GM21526 (cell line): ENCODE results near the gene ZNF592.

Source experiments
- ATAC-seq: cut with Tn5 transposase; IDR thresholded peaks from one replicate; pipeline ENCODE4 v1.9.1; 2021; ENCODE audit warnings: moderate library complexity; ENCODE audit not compliant: unreplicated experiment, low FRiP score

The ZNF592 gene

DNA sequence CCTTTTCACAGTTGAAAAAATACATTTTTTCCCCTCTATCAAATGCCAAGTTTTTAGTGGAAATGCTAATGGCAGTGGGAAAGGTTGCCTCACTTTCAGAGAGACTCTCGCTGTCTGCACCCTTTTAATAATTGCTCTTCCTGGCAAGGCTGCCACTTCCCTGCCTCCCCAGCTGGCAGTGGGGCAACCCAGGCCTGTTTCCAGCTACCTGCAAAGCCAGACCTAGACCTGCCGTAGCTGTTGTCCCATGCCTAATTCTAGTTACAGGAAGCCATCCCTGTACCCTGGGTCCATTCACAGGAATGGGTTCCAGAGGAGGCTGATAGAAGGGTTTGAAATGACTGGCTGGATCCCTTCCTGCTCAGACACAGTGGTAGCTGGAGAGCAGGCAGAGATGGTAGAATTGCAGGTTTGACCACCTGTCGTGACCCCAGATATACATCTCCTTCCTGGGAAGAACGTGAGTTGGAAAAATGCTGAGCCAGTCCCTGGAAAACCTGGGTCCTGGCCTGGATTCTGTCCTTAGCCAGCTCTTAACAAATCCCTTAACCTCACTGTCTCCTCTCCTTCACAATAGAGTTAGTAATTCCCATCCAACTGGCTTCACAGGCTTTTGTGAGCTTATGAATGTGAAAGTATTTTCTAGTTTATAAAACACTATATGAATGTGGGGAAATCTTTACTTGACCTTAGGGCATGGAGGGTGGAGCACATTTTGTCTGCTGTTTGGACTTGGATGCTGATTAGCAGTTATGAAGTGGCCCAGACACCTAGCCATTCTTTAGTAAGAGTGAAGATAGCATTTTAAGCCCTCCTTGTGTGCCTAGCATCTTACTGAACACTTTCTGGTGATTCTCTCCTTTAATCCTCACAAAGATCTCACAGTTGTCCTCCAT lies 55.9 kb downstream of the ZNF592 start:
- ATAC-seq: no peak

DNA sequence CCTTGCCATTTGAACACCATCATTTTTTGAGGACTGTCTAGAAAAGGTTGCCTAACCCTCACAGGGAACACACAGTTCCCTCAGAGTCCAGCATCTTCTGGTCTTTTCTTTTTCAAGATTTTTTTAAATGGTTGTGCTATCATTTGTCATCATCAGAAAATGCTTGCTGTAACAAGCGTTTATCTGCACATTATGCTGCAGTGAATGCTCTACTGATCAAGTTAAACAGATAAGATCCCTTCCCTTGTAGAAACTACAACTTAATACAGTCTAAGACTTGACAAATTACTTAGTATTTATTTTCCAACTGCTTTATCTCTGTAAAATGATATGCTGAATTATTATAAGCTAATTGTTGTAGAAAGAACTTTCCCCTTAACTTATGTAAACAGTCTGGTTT lies 56.8 kb downstream of the ZNF592 start:
- no peak for ATAC-seq

GRCh38 chr15:84807228-84807627 lies 58.8 kb downstream of the ZNF592 start:
- no peak for ATAC-seq

GRCh38 chr15:84810073-84810840 lies 61.9 kb downstream of the ZNF592 start:
- no peak for ATAC-seq

DNA sequence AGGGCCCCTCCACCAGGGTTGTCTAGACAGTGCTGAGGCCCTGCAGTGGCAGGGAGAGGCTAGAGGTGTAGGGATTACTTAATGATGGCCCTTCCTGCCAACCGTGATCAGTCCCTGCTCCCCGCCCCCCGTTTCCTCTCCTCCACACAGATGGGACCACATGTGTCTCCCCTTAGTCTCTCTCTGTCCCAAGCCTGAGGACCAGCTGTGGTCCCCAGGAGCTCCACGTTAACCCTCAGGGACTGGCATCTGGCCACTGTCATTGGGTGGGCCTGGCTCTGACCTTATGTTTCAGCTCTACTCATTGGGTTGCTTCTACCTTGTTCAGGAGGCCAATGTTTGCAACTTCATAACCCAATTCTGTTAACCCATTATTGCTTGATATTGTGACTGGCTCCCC lies 62.8 kb downstream of the ZNF592 start:
- ATAC-seq: no peak

GRCh38 chr15:84811828-84812227 lies 63.4 kb downstream of the ZNF592 start:
- no peak for ATAC-seq

- ATAC-seq: no peak
These were observed 64.5 kb downstream of the ZNF592 start for GRCh38 chr15:84812842-84813241.

DNA sequence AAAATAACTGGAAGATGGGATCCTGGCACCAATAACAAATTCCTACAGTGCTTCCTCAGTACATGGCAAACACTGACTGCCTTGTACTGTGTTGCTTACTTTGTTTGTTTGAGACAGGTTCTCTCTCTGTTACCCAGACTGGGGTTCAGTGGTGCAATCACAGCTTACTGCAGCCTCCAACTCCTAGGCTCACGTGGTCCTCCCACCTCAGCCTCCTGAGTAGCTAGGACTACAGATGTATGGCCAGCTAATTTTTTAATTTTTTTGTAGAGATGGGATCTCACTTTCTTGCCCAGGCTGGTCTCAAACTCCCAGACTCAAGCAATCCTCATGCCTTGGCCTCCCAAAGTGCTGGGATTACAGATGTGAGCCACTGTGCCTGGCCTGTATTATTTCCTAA lies 65.0 kb downstream of the ZNF592 start:
- no peak for ATAC-seq

DNA sequence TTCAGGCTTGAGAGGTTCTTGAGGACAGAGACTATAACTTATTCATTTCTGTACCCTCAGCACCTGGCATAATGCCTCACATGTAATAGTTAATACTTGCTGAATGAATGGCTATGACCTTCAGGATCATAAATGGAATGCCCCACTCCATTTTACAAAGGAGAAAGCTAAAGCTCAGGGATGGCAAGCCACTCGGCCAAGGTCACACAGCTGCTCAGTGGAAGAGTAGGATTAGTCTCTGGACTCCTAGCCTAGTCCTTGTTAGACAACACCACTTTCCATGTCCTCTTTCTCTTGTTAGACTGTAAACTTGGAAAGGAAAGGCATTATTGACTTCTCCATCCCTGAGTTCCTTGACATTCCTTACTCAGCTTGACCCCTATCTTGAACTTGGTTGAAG lies 65.5 kb downstream of the ZNF592 start:
- no peak for ATAC-seq

DNA sequence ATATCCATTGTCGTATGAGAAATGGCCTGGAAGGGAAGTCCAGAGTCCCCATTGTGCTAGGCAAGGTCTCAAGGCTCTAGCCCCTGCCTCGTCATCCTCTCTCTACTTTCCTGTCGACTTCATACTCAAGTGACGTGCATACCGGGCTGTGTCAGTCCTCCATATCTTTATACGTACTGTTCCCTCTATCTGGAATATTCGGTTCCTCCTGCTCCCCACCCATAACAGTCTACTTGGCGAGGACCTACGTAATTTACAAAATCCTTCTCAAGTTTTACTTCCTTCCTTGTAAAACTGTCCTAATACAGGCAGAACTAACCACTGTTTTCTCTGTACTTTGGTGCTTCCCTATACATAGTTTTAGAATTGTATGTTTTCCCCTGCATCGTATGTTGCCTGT lies 66.5 kb downstream of the ZNF592 start:
- no peak for ATAC-seq

DNA sequence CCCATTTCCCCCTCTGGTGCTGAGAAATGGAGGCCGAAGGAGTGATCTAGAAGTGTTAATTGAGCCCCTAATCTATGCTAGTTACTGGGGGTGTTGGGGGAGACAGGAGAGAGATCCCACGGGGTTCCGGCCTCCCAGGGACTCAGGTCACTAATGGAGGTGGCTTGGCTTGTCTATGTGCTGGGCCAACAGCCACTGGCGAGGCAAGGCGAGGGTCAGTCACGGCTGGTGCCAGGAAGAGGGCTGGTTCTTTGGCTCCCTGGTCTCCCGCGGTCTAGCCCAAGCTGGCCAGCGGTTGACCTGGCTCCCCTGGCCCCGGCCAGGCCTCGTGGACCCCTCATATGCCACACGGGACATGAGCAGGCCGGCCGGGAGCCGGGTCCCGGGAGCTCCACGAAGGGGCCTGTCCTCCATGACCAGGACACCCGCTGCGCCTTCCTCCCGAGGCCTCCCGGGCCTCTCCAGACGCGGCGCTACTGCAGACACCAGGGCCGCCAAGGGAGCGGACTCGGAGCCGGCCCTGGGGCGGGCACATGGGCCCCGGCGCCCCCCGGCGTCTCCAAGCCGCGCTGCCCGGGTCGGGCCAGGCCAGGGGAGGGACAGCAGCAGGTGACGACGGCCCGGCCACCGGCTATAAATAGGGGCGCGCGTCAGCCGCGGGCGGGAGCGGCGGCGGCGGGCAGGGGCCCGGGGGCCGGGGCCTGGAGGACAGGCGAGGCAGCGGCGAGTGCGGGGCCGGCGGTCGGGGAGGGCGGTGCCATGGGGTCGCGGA lies 68.5 kb downstream of the ZNF592 start, which contains the start of gene ALPK3:
TSS of gene ALPK3 (plus strand) at position 663 of the 772 bp plus-strand sequence. CDS start at position 760, 97 bp downstream.
- no peak for ATAC-seq

DNA sequence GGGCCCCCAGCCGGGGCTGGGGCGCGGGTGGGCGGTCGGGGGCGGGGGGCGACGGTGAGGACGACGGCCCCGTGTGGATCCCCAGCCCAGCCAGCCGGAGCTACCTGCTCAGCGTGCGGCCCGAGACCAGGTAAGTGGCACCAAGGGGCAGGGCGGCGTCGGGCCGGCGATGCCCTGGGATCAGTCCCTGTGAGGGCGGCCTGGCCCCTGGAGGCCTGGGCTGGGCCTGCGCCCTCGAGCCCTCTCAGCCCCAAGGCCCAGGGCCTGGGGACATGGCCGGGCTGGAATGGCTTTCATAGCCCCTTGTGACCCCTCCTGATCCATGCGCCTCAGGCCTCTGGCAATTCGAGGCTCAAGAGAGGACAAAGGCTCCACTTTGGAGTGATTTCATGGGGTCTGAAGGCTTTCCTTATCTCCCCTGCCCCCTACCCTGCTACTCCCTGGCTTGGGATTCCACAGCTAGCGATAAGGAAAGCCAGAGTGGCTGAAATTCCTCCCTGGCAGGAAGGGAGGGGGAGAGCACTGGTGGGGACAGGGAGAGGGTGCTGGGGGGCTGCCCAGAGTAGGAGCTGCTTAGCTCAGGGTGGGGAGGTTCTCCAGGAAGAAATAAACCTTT lies 69.2 kb downstream of the ZNF592 start:
- ATAC-seq: no peak

DNA sequence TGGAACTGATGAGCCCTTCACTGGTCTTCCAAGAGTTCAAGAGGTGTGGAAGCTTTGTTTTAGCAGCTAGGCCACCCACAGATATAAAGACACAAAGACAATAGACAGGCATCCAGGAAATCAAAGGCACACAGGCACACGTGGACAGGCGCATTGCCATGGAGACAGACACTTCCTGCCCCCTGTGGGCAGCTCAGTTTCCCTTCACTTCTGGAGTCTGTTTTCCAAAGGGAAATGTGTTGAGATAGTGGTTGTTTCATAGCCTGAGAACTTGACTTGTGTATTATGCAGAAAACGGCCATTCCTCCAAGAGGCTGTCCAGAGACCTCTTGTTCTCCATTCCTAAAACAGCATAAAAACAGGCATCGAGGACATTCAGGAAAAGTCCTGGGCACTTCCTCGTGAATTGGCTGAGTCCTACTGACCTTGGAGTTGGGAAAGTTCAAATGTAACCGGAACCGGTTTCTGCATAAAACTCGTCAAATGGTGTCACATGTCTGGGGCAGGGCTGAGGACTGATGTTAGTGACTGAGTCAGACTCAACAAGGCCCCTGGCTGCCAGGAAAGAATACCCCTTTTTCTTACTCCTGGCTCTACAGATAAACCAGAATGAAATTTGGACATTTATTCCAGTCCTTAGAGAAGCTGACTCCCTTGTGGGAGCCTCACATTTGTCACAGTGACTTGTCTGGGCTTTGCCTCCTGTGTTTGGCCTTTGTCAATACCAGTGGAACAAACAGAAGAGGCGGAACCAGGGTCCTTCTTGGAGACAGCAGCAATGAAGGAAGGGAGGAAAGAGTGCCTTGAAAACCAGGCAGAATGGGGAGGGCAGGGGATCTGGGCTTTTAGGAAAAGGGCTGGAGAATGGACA lies 70.1 kb downstream of the ZNF592 start:
- no peak for ATAC-seq

DNA sequence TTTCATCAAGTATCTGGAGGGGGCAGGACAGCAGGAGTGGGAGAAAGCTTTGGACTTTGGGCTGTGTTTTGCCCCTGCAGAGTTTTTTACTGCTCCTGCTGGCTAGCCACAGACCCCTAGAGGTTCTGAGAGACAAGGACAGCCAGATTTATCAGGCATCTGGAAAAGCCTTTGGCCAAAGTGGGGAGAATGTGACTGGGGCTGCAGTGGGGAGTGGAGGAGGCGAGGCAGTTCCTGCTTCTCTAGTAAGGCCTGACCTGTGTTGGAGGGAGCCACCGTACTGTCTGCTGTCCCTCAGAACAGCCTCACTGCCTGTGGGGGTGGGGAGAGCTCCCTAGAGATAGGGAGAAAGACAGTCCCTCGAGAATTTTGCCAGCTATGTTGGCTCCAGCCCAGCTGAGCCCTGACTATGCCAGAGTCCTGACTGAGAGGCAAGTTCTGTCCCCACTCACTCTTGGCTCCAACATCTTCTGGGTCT lies 70.9 kb downstream of the ZNF592 start:
- no peak for ATAC-seq

- ATAC-seq: no peak
These were observed 71.4 kb downstream of the ZNF592 start for GRCh38 chr15:84819791-84820190.

DNA sequence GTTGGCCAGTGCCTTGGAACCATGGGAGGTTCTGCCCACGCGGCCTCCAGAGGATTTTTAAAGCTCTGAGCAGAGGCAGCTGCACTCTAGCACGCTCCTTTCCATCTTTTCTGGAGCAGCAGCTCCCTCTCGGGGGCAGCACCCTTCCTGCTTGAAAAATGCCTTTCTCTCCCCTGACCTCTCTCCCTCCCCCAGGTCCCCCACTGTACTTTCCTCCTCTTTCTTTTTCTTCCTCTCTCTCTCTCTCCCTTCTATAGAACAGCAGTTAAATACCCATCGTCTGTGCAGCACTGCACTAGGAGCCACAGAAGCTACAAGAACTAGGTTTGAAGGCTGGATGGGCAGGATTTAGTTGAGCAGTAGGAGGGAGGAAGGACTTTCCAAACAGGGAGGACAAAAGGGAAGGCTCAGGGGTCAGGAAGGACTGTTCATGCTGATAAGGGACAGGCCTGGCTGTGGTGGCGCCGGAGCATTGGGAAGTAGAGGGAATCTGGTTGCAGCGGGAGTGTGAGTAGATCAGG lies 73.2 kb downstream of the ZNF592 start:
- ATAC-seq: no peak

DNA sequence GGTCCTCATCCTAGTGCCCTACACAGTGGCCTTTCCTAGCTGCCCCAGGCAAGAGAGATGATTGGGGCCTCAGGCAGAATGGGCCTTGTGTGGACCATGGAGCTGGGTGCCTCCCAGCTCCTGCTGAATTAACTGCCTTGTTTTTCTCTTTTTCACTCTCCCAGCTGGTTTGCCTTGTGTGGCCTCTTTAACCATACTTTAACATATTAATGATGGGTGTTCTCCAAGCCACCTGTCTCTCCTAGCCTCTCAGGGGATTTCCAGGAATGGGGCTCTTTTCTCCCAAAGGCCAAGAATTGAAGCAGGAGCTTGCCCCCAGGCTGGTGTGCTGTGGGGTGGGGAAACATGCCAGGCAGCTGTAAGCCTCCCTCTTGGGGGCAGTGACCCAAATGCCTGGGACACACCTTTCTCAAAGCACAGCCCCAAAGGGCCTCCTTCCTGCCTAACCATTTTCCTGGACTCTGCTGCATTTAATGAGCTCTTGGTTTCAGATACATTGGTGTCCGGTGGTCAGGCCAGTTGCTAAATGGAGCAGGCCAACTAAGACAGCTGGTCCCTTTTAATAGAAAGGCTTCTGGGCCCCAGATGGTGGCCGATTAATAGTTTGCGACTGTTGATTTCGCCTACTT lies 74.4 kb downstream of the ZNF592 start:
- ATAC-seq: no peak

DNA sequence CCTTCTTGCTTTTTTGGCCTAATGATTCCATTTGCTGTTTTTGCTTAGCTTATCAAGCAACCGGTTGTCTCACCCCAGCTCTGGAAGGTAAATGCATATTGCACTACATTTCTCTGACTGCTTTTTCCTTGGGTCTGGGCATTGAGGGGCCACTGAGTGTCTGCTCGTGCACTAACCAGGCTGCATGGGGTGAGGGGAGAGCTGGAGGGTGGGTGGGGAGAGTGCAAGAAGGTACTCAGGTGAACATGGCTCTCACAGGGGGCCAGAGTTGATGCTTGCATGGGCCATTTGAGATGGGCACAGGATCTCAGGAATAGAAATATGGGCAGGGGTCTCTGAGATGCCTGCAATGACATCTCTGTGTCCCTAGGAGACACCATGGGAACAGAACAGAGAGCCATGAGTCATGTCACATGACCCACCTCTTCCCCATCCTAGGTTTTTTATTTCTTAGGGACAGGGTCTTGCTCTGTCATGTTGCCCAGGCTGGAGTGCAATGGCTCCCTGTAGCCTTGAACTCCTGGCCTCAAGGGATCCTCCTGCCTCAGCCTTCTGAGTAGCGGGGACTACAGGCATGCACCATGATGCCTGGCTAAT lies 75.0 kb downstream of the ZNF592 start:
- no peak for ATAC-seq
